Aorta (tissue), 5 donors: ENCODE data around the gene CRHBP. TPM values are rescaled to one million over a fixed set of nuclear protein-coding genes. Genes with fewer than 3 reads are reported as not detected.
"Not testable (repeated sequence)": the region's sequence is repeated elsewhere in the genome, so short reads cannot be mapped to it uniquely, and the experiment has no call there.

Source experiments
- ATAC-seq: fragments of 200-7000 bp; cut with Tn5 transposase; one replicate; pipeline ENCODE4 v1.9.1; 2022; ENCODE audit warnings: moderate library complexity; ENCODE audit not compliant: low FRiP score
- DNase-seq, 2 donors: peaks; one replicate each; pipeline ENCODE4 v3.0.0-alpha.2; 2020
- H3K27ac ChIP-seq, 2 donors: one replicate each; pipeline ENCODE4 v1.5.1; 2013; ENCODE audit warnings: low read length in 2 of 2, mild to moderate bottlenecking in 2 of 2, moderate library complexity in 2 of 2, control low read depth in 1 of 2, inconsistent platforms in 1 of 2, low read depth in 1 of 2
- H3K27me3 ChIP-seq, 2 donors: one replicate each; pipeline ENCODE4 v1.6.1; 2013; ENCODE audit warnings: control low read depth in 1 of 2, low read length in 1 of 2, mild to moderate bottlenecking in 1 of 2, moderate library complexity in 1 of 2; ENCODE audit not compliant: insufficient read depth in 2 of 2, control insufficient read depth in 1 of 2
- H3K36me3 ChIP-seq, 2 donors: one replicate each; pipeline ENCODE4 v1.6.1; 2013; ENCODE audit warnings: control low read depth in 1 of 2, low read length in 1 of 2, mild to moderate bottlenecking in 1 of 2; ENCODE audit not compliant: insufficient read depth in 2 of 2, control insufficient read depth in 1 of 2
- H3K4me1 ChIP-seq, 2 donors: one replicate each; pipeline ENCODE4 v1.6.1; 2013; ENCODE audit warnings: low read length in 2 of 2, control low read depth in 1 of 2, mild to moderate bottlenecking in 1 of 2, moderate library complexity in 1 of 2; ENCODE audit not compliant: insufficient read depth in 2 of 2, control insufficient read depth in 1 of 2
- H3K4me3 ChIP-seq, 2 donors: one replicate each; pipeline ENCODE4 v1.5.1; 2013; ENCODE audit warnings: low read length in 2 of 2, control low read depth in 1 of 2, mild to moderate bottlenecking in 1 of 2
- H3K9me3 ChIP-seq: one replicate; pipeline ENCODE4 v1.6.1; 2013; ENCODE audit warnings: mild to moderate bottlenecking, low read length; ENCODE audit not compliant: control insufficient read depth
- WGBS, 2 donors: extraction: QIAGEN DNeasy Blood & Tissue Kit; methylation state at CpG; one replicate each; pipeline ENCODE4 v1.1.7; 2013; 5-methylcytosine and 5-hydroxymethylcytosine counted together
- intact Hi-C, 2 donors: fragments of 100-400 bp; cut with DNase I; formaldehyde crosslinking; loops; one replicate each; pipeline versions ENCODE4 v1.14.2 to v1.15.0; 2022
- polyA plus RNA-seq, 2 donors: library from polyadenylated mRNA; stranded (reverse); fragments of 200-250 nt; gene quantifications; one replicate each; pipeline ENCODE4 v1.2.3, GENCODE V29; 2013
- total RNA-seq, 2 donors: library from RNA; stranded (reverse); fragmentation: NEBNext Ultra II Directional; extraction: Animal tissue kit (Norgen Biotek cat#: 25700); gene quantifications; one replicate each; pipeline ENCODE4 v1.2.1, GENCODE V29; 2021
- donor health status: healthy with polysubstance abuse.
- donor health status: Bipolar disorder and iron deficiency.
- donor health status: DM: no; HTN: no; CAD: no.
- donor health status: DM: no; HTN: no; CAD: no.
- donor health status: DM: yes; HTN: yes; CAD: no.

Gene CRHBP
- total and polyA plus RNA-seq, 4 donors = 0.75 to 7.0 (median 3.5) TPM; not detected in 1

GRCh38 chr5:76930083-76930482, 22.8 kb upstream of the CRHBP start:
- no peaks in the 10 kb centered on the region for H3K36me3 ChIP-seq
- peaks cover 0 to 4% of the 10 kb centered on the region in 2 donors for H3K27me3 ChIP-seq
- no peak overlapping the region for H3K4me3 ChIP-seq
- DNase-seq = no peak
- intact Hi-C loops = no loop called here
- no peak overlapping the region for H3K27ac ChIP-seq
- ATAC-seq = no peak
- WGBS, 2 donors = 62 to 68% methylated on average over 4 of the region's 4 CpGs
- H3K9me3 ChIP-seq = peaks cover 1% of the 10 kb centered on the region
- H3K4me1 ChIP-seq = no peaks in the 10 kb centered on the region

- ATAC-seq = no peak
- intact Hi-C loops = no loop called here
- H3K27me3 ChIP-seq = no peaks in the 10 kb centered on the region
- H3K4me1 ChIP-seq = no peaks in the 10 kb centered on the region
- no peak for DNase-seq
- H3K4me3 ChIP-seq = no peak overlapping the region
- H3K27ac ChIP-seq = no peak overlapping the region
- H3K9me3 ChIP-seq = peaks cover 1% of the 10 kb centered on the region
- H3K36me3 ChIP-seq = no peaks in the 10 kb centered on the region
Measured at GRCh38 chr5:76938177-76938576, 14.7 kb upstream of the CRHBP start.

GRCh38 chr5:76941000-76941399, 11.8 kb upstream of the CRHBP start:
- H3K27me3 ChIP-seq = no peaks in the 10 kb centered on the region
- H3K36me3 ChIP-seq = no peaks in the 10 kb centered on the region
- DNase-seq (no peak), ATAC-seq (no peak)
- 78 to 86% methylated on average over 4 of the region's 4 CpGs for WGBS, 2 donors
- intact Hi-C loops = no loop called here
- no peaks in the 10 kb centered on the region for H3K4me1 ChIP-seq
- no peaks in the 10 kb centered on the region for H3K9me3 ChIP-seq
- H3K27ac ChIP-seq = no peak overlapping the region
- no peak overlapping the region for H3K4me3 ChIP-seq

- intact Hi-C loops = no loop called here
- no peaks in the 10 kb centered on the region for H3K36me3 ChIP-seq
Measured at GRCh38 chr5:76941442-76941841, 11.4 kb upstream of the CRHBP start.

GRCh38 chr5:76942581-76942980, 10.3 kb upstream of the CRHBP start:
- no peaks in the 10 kb centered on the region for H3K36me3 ChIP-seq
- no peak for ATAC-seq
- H3K9me3 ChIP-seq = no peaks in the 10 kb centered on the region
- no peak overlapping the region for H3K27ac ChIP-seq
- no peak for DNase-seq
- no peaks in the 10 kb centered on the region for H3K4me1 ChIP-seq
- intact Hi-C loops = no loop called here
- 47 to 60% methylated on average over 1 of the region's 1 CpG for WGBS, 2 donors
- no peaks in the 10 kb centered on the region for H3K27me3 ChIP-seq
- no peak overlapping the region for H3K4me3 ChIP-seq

More at GRCh38 chr5:76941442-76941841, 11.4 kb upstream of the CRHBP start:
- H3K9me3 ChIP-seq = no peaks in the 10 kb centered on the region
- no peaks in the 10 kb centered on the region for H3K4me1 ChIP-seq
- ATAC-seq (no peak), DNase-seq (no peak)
- H3K27ac ChIP-seq = no peak overlapping the region
- no peak overlapping the region for H3K4me3 ChIP-seq
- H3K27me3 ChIP-seq = no peaks in the 10 kb centered on the region
- 88 to 95% methylated on average over 3 of the region's 3 CpGs for WGBS, 2 donors

- Histone ChIP-seq H3K27ac (no peak overlapping the region), H3K36me3 (no peaks in the 10 kb centered on the region), H3K4me3 (no peak overlapping the region), H3K9me3 (no peaks in the 10 kb centered on the region), H3K4me1 (no peaks in the 10 kb centered on the region), H3K27me3 (no peaks in the 10 kb centered on the region)
- intact Hi-C loops = no loop called here
- no peak for DNase-seq
- ATAC-seq = no peak
- WGBS, 2 donors = 53 to 60% methylated on average over 3 of the region's 3 CpGs
Measured at GRCh38 chr5:76943006-76943405, 9.8 kb upstream of the CRHBP start.

- H3K9me3 ChIP-seq = no peaks in the 10 kb centered on the region
- intact Hi-C loops = no loop called here
- DNase-seq (no peak), ATAC-seq (no peak)
- no peaks in the 10 kb centered on the region for H3K36me3 ChIP-seq
- H3K4me1 ChIP-seq = no peaks in the 10 kb centered on the region
- no peak overlapping the region for H3K27ac ChIP-seq
- H3K27me3 ChIP-seq = no peaks in the 10 kb centered on the region
- 56 to 67% methylated on average over 5 of the region's 5 CpGs for WGBS, 2 donors
- no peak overlapping the region for H3K4me3 ChIP-seq
Measured at GRCh38 chr5:76944638-76945037, 8.2 kb upstream of the CRHBP start.

GRCh38 chr5:76945238-76945637, 7.6 kb upstream of the CRHBP start:
- H3K4me1 ChIP-seq, H3K4me3 ChIP-seq, H3K36me3 ChIP-seq, H3K9me3 ChIP-seq, intact Hi-C loops, ATAC-seq, DNase-seq, H3K27ac ChIP-seq, H3K27me3 ChIP-seq: not testable (repeated sequence)
- 64 to 80% methylated on average over 9 of the region's 9 CpGs for WGBS, 2 donors

- no peaks in the 10 kb centered on the region for H3K9me3 ChIP-seq
- no peak overlapping the region for H3K27ac ChIP-seq
- peaks cover 0 to under 1% of the 10 kb centered on the region in 2 donors for H3K27me3 ChIP-seq
- H3K36me3 ChIP-seq = no peaks in the 10 kb centered on the region
- ATAC-seq = no peak
- H3K4me1 ChIP-seq = no peaks in the 10 kb centered on the region
- DNase-seq = no peak
- 92 to 93% methylated on average over 2 of the region's 2 CpGs for WGBS, 2 donors
- intact Hi-C loops = no loop called here
- H3K4me3 ChIP-seq = no peak overlapping the region
Measured at GRCh38 chr5:76946090-76946489, 6.8 kb upstream of the CRHBP start.
